Measurements from ENCODE around the gene SCN4B.

SCN4B gene

DNA sequence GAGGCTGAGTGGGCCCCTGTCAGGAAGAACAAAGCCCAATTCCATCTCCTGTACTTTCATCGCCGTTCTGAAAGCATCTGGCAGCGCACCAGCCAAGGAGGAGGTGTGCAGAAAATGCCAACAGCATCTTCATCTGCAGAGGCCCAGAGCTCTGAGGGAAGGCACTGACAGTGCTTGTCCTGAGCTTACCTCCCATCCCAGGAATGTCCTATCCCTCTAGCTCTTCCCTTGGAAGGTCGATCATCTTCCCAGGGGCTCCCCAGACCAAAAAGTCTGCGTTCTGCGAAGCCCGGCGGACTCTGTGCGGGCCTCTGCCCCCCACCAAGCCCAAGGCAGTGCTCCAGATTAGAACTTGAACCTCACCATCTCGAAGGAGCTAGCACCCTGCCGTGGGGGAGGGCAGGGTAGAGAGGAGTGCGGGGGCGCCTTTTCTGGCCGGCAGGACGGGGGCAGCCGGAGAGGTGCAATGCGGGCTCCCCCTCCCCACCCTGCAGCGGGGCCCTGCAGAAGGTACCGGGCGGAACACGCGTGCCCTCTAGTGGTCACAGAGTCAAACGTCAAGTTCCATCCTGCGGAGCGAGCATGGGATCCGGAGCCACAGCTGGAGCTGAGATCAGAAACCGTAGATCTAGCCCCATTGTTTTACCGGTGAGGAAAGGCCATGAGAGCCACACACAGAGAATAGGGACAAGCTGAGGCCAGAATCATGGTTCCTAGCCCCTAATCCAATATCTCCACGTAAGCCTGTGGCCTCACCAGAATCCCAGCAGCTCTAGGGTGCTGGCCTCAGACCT is 18.8 kb upstream of the SCN4B start:
- TF ChIP-seq CTCF (IDR thresholded peaks at IDR 0.05; ENCODE audit: low read depth, low read length, missing control alignments) = peak; percentile 90
- no peak for DNase-seq (ENCODE audit: extremely low read depth, low read depth)
- H3K4me3 ChIP-seq (replicated peaks; ENCODE audit: low read depth, low read length) = no peak overlapping the region

DNA sequence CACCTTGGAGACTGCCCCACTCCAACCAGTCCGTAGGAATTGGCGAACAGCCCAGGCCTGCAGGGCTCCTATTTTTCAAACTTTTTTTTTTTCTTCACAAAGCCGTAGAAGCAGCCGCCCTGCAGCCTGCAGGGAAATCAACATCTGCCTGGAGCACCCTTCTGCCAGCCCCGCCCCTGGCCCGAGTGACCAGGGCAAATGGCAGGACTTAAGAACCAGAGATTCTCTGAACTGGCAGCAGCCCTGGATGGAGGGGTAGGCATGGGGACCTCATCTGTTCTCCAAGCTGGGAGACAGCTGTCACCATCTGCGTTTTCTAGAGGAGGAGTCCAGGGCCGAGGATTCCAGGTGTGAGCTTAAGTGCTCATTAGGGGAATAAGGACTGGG is 18.3 kb upstream of the SCN4B start:
- no peak for DNase-seq (ENCODE audit: extremely low read depth, low read depth)
- TF ChIP-seq CTCF (IDR thresholded peaks at IDR 0.05; ENCODE audit: low read depth, low read length, missing control alignments) = no peak
- no peak overlapping the region for H3K4me3 ChIP-seq (replicated peaks; ENCODE audit: low read depth, low read length)

DNA sequence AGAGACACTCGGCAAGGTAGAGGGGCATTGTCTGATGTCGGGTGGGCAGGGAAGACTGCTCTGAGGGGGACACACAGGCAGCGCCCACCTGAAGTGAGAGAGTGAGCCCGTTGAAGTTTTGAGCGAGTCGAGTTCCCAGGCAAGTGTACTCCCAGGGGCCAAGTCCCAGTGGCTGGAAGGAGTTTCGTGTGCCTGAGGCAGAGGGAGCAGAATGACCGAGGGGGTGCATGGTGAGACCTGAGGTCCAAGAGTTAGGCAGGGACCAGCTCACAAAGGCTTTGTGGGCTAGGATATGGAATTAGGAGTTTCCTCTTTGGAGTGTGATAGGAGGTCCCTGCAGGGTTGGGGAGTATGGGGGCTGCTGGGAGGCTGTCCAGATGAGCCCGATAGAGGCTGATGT is 17.6 kb upstream of the SCN4B start:
- no peak for DNase-seq (ENCODE audit: extremely low read depth, low read depth)
- no peak overlapping the region for H3K4me3 ChIP-seq (replicated peaks; ENCODE audit: low read depth, low read length)
- no peak for TF ChIP-seq CTCF (IDR thresholded peaks at IDR 0.05; ENCODE audit: low read depth, low read length, missing control alignments)

DNA sequence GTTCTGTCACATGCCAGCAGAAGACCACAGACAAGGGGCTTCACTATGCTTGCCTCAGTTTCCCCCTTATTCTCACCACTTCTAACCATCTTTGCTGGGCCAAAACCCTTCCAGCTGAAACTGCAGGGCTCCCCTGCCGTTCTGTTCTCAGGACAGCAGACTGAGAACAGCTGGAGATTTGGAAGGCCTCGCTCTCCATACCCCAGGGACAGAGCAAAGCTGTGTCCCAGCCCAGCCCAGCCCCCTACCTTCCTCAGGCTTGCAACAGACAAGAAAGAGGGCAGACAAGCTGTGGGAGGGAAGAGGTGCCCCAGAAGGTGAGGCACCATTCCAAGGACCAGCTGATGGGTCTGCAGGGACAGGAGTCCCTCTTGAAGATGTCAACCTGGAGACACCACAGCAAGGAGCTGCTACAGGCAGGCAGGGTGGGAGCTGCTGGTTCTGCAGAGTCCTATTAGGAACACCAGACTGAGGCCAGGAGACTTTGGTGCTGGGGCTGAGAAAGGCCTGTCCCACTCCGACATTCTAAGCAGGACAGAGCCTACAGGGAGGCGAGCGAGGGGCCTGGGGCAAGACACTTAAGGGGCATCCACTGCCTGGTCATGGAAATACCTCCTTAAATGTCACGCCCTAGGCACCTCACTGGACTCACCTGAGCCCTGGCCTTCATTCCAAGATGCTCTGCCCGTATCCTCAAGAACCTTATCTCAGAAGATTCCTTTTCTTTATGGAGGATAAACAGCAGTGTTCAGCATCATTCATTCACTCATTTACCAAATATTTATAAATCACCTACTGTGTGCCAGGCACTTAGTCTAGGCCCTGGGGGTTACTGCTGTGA is 16.9 kb upstream of the SCN4B start:
- DNase-seq (ENCODE audit: extremely low read depth, low read depth) = no peak
- no peak for TF ChIP-seq CTCF (IDR thresholded peaks at IDR 0.05; ENCODE audit: low read depth, low read length, missing control alignments)
- no peak overlapping the region for H3K4me3 ChIP-seq (replicated peaks; ENCODE audit: low read depth, low read length)

DNA sequence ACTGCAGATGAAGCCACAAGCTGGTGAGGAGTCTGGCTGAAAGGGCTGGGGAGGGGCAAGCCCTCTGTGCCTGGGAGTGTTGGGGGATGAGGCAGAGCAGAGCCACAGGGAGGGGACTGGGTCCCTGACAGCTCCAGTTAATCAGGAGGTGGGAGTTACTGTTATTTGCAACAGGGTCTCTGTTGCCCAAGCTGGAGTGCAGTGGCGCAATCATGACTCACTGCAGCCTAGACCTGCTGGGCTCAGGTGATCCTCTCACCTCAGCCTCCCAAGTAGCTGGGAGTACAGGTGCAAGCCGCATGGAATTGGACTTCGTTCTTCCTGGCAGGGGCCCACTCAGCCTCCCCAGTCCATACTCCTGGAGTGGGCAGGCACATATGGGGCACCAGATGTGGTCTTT is 16.1 kb upstream of the SCN4B start:
- no peak for DNase-seq (ENCODE audit: extremely low read depth, low read depth)
- TF ChIP-seq CTCF (IDR thresholded peaks at IDR 0.05; ENCODE audit: low read depth, low read length, missing control alignments) = no peak

DNA sequence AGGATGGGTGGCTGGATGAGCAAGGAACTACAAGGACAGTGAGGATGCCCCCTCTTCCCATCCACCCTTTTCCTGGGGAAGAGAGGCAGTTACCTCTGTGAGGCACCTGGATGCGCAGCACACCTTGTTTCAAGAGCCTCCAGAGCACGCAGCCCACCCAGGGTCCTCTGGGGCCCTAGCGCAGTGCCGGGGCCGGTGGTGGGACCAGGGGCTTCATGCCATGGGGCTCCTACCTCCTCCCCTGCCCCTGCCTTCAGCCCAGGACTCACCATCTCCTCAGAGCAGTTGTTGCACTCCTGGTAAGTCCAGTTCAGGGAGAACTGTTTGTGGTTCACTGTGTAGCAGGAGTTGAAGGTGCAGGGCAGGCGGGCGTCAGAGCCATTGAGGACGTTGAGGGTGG is 15.7 kb upstream of the SCN4B start:
- no peak overlapping the region for H3K4me3 ChIP-seq (replicated peaks; ENCODE audit: low read depth, low read length)
- no peak for DNase-seq (ENCODE audit: extremely low read depth, low read depth)
- no peak for TF ChIP-seq CTCF (IDR thresholded peaks at IDR 0.05; ENCODE audit: low read depth, low read length, missing control alignments)

More for the DNA sequence above, 16.1 kb upstream of the SCN4B start:
- H3K4me3 ChIP-seq (replicated peaks; ENCODE audit: low read depth, low read length) = no peak overlapping the region
